Naive thymus-derived CD4-positive, alpha-beta T cell (primary cell): ENCODE results near the gene E4F1. TPM values are rescaled to one million over a fixed set of nuclear protein-coding genes. Genes with fewer than 3 reads are reported as not detected.

Source experiments
- ATAC-seq: fragments of 150-1000 bp; cut with Tn5 transposase; 2 replicates; pipeline ENCODE4 v1.10.0; 2021; ENCODE audit warnings: mild to moderate bottlenecking, moderate library complexity
- CTCF ChIA-PET: fragments of 350-600 bp; sonication (Branson Sonifier 250); formaldehyde crosslinking; loops from one replicate; lab custom pipeline; 2021; ENCODE audit warnings: antibody characterized with exemption; lab: Charles Lee
- POLR2A ChIA-PET: fragments of 350-600 bp; sonication (Branson Sonifier 250); formaldehyde crosslinking; loops from one replicate; lab custom pipeline; 2021; ENCODE audit warnings: antibody characterized with exemption, inconsistent platforms; lab: Charles Lee
- DNase-seq, 9 donors: peaks; one replicate each; pipeline versions ENCODE4 v3.0.0 to v3.0.0-alpha.2; 2020 to 2022; ENCODE audit warnings: mixed read lengths in 1 of 9
- H3K27ac ChIP-seq: one replicate; pipeline ENCODE4 v1.7.0; 2013; ENCODE audit warnings: mild to moderate bottlenecking, low read depth, low read length, moderate library complexity
- H3K27me3 ChIP-seq, 2 donors: one replicate each; pipeline ENCODE4 v1.7.0; 2013; ENCODE audit warnings: low read length in 2 of 2, mild to moderate bottlenecking in 2 of 2, moderate library complexity in 2 of 2; ENCODE audit not compliant: control insufficient read depth in 2 of 2, insufficient read depth in 2 of 2
- H3K36me3 ChIP-seq, 3 experiments: 1 replicate in 2 of 3; 2 replicates in 1 of 3; pipeline ENCODE4 v1.7.0; 2013; ENCODE audit warnings: low read length in 3 of 3, mild to moderate bottlenecking in 3 of 3, moderate library complexity in 1 of 3; ENCODE audit not compliant: insufficient read depth in 3 of 3, control insufficient read depth in 2 of 3
- H3K4me1 ChIP-seq, 2 donors: one replicate each; pipeline ENCODE4 v1.7.0; 2013; ENCODE audit warnings: low read length in 2 of 2, mild to moderate bottlenecking in 2 of 2, moderate library complexity in 1 of 2; ENCODE audit not compliant: control insufficient read depth in 2 of 2, insufficient read depth in 2 of 2
- H3K4me3 ChIP-seq: 2 replicates; pipeline ENCODE4 v1.7.0; 2013; ENCODE audit warnings: mild to moderate bottlenecking, low read length
- H3K9me3 ChIP-seq, 3 experiments: 1 replicate in 2 of 3; 2 replicates in 1 of 3; pipeline ENCODE4 v1.7.0; 2013; ENCODE audit warnings: low read length in 3 of 3; ENCODE audit not compliant: control insufficient read depth in 2 of 3
- H3K27ac Mint-ChIP-seq, 9 donors: one replicate each; pipeline ENCODE4 v1.8.0; 2020 to 2022; ENCODE audit warnings: mixed read lengths in 9 of 9, mild to moderate bottlenecking in 8 of 9, moderate library complexity in 5 of 9, inconsistent platforms in 2 of 9
- H3K27me3 Mint-ChIP-seq, 5 donors: one replicate each; pipeline ENCODE4 v1.8.0; 2021 to 2022; ENCODE audit warnings: mixed read lengths in 5 of 5, mild to moderate bottlenecking in 1 of 5
- H3K36me3 Mint-ChIP-seq, 5 donors: one replicate each; pipeline ENCODE4 v1.8.0; 2020 to 2022; ENCODE audit warnings: mixed read lengths in 5 of 5, mild to moderate bottlenecking in 3 of 5, inconsistent platforms in 1 of 5
- H3K4me1 Mint-ChIP-seq, 7 donors: one replicate each; pipeline ENCODE4 v1.8.0; 2020 to 2022; ENCODE audit warnings: mixed read lengths in 7 of 7, mild to moderate bottlenecking in 3 of 7, inconsistent platforms in 1 of 7
- H3K4me3 Mint-ChIP-seq, 10 donors: one replicate each; pipeline ENCODE4 v1.8.0; 2020 to 2022; ENCODE audit warnings: mild to moderate bottlenecking in 10 of 10, mixed read lengths in 10 of 10, moderate library complexity in 6 of 10, inconsistent platforms in 2 of 10
- H3K9me3 Mint-ChIP-seq, 11 donors: one replicate each; pipeline ENCODE4 v1.8.0; 2020 to 2022; ENCODE audit warnings: mixed read lengths in 11 of 11, mild to moderate bottlenecking in 4 of 11, inconsistent platforms in 1 of 11, moderate library complexity in 1 of 11
- intact Hi-C, 2 donors: fragments of 100-400 bp; cut with micrococcal nuclease; formaldehyde crosslinking; loops; one replicate each; pipeline ENCODE4 v1.15.1; 2023
- polyA plus RNA-seq, 2 donors: library from polyadenylated mRNA; unstranded; fragments of 300-500 nt; fragmentation: Illumina TruSeq; gene quantifications; one replicate each; pipeline ENCODE4 v1.2.3, GENCODE V29; 2021
- total RNA-seq, 6 experiments: library from RNA in 5 of 6; stranded (reverse) in 5 of 6; gene quantifications; 1 replicate in 5 of 6; 2 replicates in 1 of 6; pipeline ENCODE4 v1.2.3 and lab custom pipeline; 2021 to 2026

The E4F1 gene
- total and polyA plus RNA-seq, 7 experiments from 2014 or later, result 12.6 to 45.6 (median 33.6) TPM

- H3K9me3 ChIP-seq, result no peaks in the 10 kb centered on the region
- Mint-ChIP-seq H3K27ac (no peak overlapping the region), H3K36me3 (peaks cover 3 to 11% (median 4%) of the 10 kb centered on the region in 5 donors), H3K4me3 (no peak overlapping the region), H3K27me3 (no peaks in the 10 kb centered on the region), H3K4me1 (peaks cover 0 to 4% (median 0%) of the 10 kb centered on the region in 7 donors), H3K9me3 (peaks cover 0 to 2% (median 0%) of the 10 kb centered on the region in 11 donors)
- H3K4me3 ChIP-seq, result no peak overlapping the region
- intact Hi-C loops, result no loop called here
- CTCF ChIA-PET, result no interaction called here
- ATAC-seq, result no peak
- no peaks in the 10 kb centered on the region for H3K4me1 ChIP-seq
- H3K27ac ChIP-seq, result no peak overlapping the region
- H3K36me3 ChIP-seq, result peaks cover 0 to 44% (median 0%) of the 10 kb centered on the region in 3 experiments
- DNase-seq, result no peak
- H3K27me3 ChIP-seq, result no peaks in the 10 kb centered on the region
- POLR2A ChIA-PET, result no interaction called here
Observed at GRCh38 chr16:2177561-2177960, 45.8 kb upstream of the E4F1 start.

- Histone ChIP-seq H3K4me3 (no peak overlapping the region), H3K4me1 (no peaks in the 10 kb centered on the region), H3K9me3 (no peaks in the 10 kb centered on the region), H3K27ac (no peak overlapping the region), H3K27me3 (no peaks in the 10 kb centered on the region), H3K36me3 (peaks cover 0 to 39% (median 0%) of the 10 kb centered on the region in 3 experiments)
- peaks cover 0 to 4% (median 0%) of the 10 kb centered on the region in 7 donors for H3K4me1 Mint-ChIP-seq
- POLR2A ChIA-PET, result no interaction called here
- peaks cover 3 to 11% (median 4%) of the 10 kb centered on the region in 5 donors for H3K36me3 Mint-ChIP-seq
- H3K27ac Mint-ChIP-seq, result no peak overlapping the region
- intact Hi-C loops, result no loop called here
- H3K9me3 Mint-ChIP-seq, result peaks cover 0 to 2% (median 0%) of the 10 kb centered on the region in 11 donors
- CTCF ChIA-PET, result no interaction called here
- ATAC-seq (peak; percentile 86), DNase-seq (peak in 7 of 9 donors; percentile 31 to 55 (median 41))
- H3K4me3 Mint-ChIP-seq, result no peak overlapping the region
- H3K27me3 Mint-ChIP-seq, result no peaks in the 10 kb centered on the region
Observed at GRCh38 chr16:2178321-2179106, 44.9 kb upstream of the E4F1 start.

GRCh38 chr16:2179107-2179501 is 44.3 kb upstream of the E4F1 start:
- ATAC-seq (no peak), DNase-seq (no peak)
- Histone ChIP-seq H3K4me3 (no peak overlapping the region), H3K27ac (no peak overlapping the region), H3K27me3 (no peaks in the 10 kb centered on the region), H3K36me3 (peaks cover 0 to 35% (median 0%) of the 10 kb centered on the region in 3 experiments), H3K9me3 (no peaks in the 10 kb centered on the region), H3K4me1 (no peaks in the 10 kb centered on the region)
- Mint-ChIP-seq H3K27ac (no peak overlapping the region), H3K27me3 (no peaks in the 10 kb centered on the region), H3K36me3 (peaks cover 0 to 7% (median 3%) of the 10 kb centered on the region in 5 donors), H3K4me1 (peaks cover 0 to 3% (median 0%) of the 10 kb centered on the region in 7 donors), H3K4me3 (no peak overlapping the region), H3K9me3 (peaks cover 0 to 2% (median 0%) of the 10 kb centered on the region in 11 donors)
- intact Hi-C loops, result no loop called here
- POLR2A ChIA-PET, result no interaction called here
- CTCF ChIA-PET, result no interaction called here

GRCh38 chr16:2179576-2179975 is 43.8 kb upstream of the E4F1 start:
- no peaks in the 10 kb centered on the region for H3K27me3 Mint-ChIP-seq
- no peaks in the 10 kb centered on the region for H3K27me3 ChIP-seq
- ChIA-PET CTCF (no interaction called here), POLR2A (no interaction called here)
- intact Hi-C loops, result no loop called here
- H3K4me3 ChIP-seq, result no peak overlapping the region
- peaks cover 0 to 2% (median 0%) of the 10 kb centered on the region in 11 donors for H3K9me3 Mint-ChIP-seq
- H3K9me3 ChIP-seq, result no peaks in the 10 kb centered on the region
- DNase-seq (no peak), ATAC-seq (no peak)
- H3K27ac Mint-ChIP-seq, result no peak overlapping the region
- no peak overlapping the region for H3K4me3 Mint-ChIP-seq
- H3K27ac ChIP-seq, result no peak overlapping the region
- H3K36me3 ChIP-seq, result peaks cover 0 to 30% (median 0%) of the 10 kb centered on the region in 3 experiments
- H3K4me1 ChIP-seq, result no peaks in the 10 kb centered on the region
- H3K36me3 Mint-ChIP-seq, result peaks cover 0 to 6% (median 3%) of the 10 kb centered on the region in 5 donors
- H3K4me1 Mint-ChIP-seq, result peaks cover 0 to 3% (median 0%) of the 10 kb centered on the region in 7 donors

GRCh38 chr16:2180461-2180860 is 42.9 kb upstream of the E4F1 start:
- Mint-ChIP-seq H3K4me3 (no peak overlapping the region), H3K9me3 (peaks cover 0 to 2% (median 0%) of the 10 kb centered on the region in 11 donors), H3K27me3 (no peaks in the 10 kb centered on the region), H3K4me1 (peaks cover 0 to 3% (median 0%) of the 10 kb centered on the region in 7 donors), H3K27ac (no peak overlapping the region), H3K36me3 (peaks cover 0 to 6% (median 3%) of the 10 kb centered on the region in 5 donors)
- ATAC-seq (no peak), DNase-seq (no peak)
- no peaks in the 10 kb centered on the region for H3K4me1 ChIP-seq
- H3K9me3 ChIP-seq, result no peaks in the 10 kb centered on the region
- intact Hi-C loops, result no loop called here
- no peaks in the 10 kb centered on the region for H3K27me3 ChIP-seq
- H3K27ac ChIP-seq, result no peak overlapping the region
- no peak overlapping the region for H3K4me3 ChIP-seq
- ChIA-PET CTCF (no interaction called here), POLR2A (interaction anchor here (0.7 kb wide), 1 partner anchor 88 kb away, joined by 4 read pairs; no protein-coding TSS in a partner anchor)
- peaks cover 0 to 22% (median 0%) of the 10 kb centered on the region in 3 experiments for H3K36me3 ChIP-seq

- Mint-ChIP-seq H3K4me3 (no peak overlapping the region), H3K27ac (no peak overlapping the region), H3K4me1 (peaks cover 0 to 2% (median 0%) of the 10 kb centered on the region in 7 donors), H3K36me3 (peaks cover 0 to 1% (median 0%) of the 10 kb centered on the region in 5 donors), H3K27me3 (no peaks in the 10 kb centered on the region), H3K9me3 (peaks cover 0 to 2% (median 0%) of the 10 kb centered on the region in 11 donors)
- H3K9me3 ChIP-seq, result no peaks in the 10 kb centered on the region
- no peaks in the 10 kb centered on the region for H3K4me1 ChIP-seq
- CTCF ChIA-PET, result no interaction called here
- no peak for ATAC-seq
- H3K36me3 ChIP-seq, result peaks cover 0 to 14% (median 0%) of the 10 kb centered on the region in 3 experiments
- POLR2A ChIA-PET, result no interaction called here
- no peak for DNase-seq
- no peak overlapping the region for H3K27ac ChIP-seq
- intact Hi-C loops, result no loop called here
- H3K27me3 ChIP-seq, result no peaks in the 10 kb centered on the region
- no peak overlapping the region for H3K4me3 ChIP-seq
Observed at GRCh38 chr16:2180962-2181923, 42.1 kb upstream of the E4F1 start.
